Cortex of kidney (tissue), 1 donor: ENCODE data around the gene B3GALT5.

ENCODE experiments used
- DNase-seq: peaks from one replicate; lab custom pipeline; 2025; lab: John Stamatoyannopoulos, UW

The B3GALT5 gene

DNA sequence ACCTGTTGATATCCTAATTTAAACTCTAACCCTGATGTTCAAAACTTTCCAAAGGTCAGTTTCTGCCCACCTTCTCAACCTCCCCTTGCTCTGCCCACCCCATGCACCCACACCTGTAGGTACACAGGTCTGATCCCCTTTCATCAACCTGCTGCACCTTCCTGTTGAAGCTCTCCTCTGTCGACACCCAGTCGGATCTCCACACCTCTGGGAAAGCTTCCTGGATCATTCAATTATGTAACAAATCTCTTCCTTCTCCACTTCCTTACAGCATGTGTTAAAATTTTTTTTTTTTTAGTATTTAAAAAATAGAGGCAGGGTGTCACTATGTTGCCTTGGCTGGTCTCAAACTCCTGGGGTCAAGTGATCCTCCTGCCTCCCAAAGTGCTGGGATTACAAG lies 87.6 kb downstream of the B3GALT5 start:
- DNase-seq: no peak

DNA sequence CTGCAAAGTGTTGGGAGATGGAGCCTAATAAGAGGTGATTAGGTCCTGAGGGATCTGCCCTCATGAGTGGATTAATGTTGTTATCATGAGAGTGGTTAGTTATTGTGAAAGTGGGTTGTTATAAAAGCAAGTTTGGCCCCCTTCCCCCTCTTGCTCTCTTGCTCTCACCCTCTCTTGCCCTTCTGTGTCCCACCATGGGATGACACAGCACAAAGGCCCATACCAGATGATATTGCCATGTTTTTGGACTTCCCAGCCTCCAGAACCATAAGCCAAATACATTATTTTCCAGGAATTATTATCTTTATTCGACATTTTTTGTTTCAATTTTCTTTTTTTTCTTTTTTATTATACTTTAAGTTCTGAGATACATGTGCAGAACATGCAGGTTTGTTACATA lies 90.8 kb downstream of the B3GALT5 start:
- DNase-seq: no peak

DNA sequence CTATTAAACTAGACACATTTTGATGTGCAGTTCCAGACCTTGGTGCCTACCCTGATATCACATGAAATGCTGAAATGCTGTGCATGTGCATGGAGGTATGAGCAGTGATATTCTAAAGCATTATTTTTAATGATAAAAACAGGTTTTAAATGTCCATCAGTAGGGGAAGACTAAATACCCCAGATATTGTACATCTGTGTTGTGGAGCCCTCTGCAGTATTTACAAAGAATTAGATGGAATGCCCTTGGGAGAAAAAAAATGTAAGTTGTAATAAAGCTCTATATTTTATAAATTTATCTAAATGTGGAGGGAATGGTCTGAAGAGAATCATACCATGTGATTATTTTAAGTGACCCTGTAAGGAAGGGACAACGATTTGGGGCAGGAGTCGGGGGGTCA lies 93.1 kb downstream of the B3GALT5 start:
- DNase-seq: no peak

DNA sequence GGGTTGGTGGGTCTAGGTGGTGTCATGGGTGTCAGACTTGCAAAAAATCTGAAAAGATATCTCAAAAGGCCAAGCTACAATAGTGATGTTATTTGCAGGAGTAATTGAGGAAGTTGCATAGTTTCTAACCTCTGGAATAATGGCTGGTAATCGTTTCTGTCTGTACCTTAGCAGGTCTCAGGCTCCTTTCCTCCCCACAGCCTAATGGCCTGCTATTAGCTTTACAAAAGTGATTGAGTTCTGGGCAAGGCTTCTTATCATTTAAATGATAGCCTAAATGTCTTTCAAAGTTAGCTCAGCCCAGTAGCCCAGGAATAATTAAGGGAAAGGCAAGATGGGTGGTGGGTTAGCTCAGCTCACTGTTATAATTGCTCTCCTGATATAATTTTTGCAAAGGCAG lies 94.6 kb downstream of the B3GALT5 start:
- DNase-seq: no peak

DNA sequence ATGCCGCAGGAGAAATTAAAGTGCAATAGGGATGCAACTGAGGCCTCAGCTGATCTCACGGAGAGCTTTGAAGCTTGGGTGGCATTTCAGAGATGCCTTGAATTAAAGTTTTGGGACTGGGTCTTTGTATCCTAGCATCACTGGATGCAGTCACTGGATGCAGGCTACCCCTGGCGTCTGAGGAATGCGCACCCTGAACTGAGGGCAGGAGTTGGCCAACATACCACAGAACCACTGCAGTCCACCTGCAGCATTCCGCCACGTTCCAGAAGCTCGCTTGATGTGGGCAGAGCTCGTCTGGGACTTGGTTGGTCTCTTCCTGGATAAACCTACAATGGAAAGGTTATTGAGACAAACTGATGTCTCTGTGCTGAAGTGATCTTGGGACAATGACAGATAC lies 98.1 kb downstream of the B3GALT5 start:
- no peak for DNase-seq

DNA sequence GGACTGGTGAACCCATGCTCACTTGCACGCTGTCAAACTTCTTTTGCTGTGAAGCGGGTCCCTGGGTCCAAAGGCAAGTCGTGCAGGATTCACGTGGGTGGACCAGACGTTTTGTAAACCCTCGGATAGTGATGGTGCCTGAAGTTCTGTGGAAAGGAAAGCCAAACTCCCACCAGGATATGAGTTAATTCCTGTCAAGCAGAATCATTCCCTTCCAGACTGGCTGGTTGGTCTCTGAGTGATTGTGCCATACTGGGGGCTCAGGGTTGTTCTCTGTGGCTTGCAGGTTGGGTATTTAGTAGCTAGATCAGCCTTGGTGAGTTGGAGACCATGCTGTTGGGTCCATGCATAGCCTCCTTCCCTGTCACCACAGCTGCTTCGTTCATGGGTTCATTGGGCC lies 99.5 kb downstream of the B3GALT5 start:
- no peak for DNase-seq

DNA sequence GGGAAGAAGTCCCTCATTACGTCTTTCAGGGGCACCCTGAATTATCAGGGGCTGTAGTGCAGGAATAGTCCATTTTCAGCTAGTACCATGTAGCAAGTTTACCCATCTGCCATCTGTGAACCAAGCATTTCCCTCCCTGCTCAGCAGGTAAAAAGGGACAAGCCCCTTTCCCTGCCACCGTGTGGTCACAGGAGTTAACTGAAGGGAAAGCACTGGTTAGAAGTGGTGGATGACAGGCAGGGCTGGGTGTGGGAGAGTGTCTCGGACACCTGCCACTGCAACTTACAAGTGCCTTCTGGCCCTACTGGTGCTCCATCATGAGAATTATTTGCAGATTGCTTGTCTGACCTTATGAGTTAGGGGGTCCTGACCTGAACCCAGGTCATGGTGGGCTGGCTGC lies 100.2 kb downstream of the B3GALT5 start:
- DNase-seq: no peak

DNA sequence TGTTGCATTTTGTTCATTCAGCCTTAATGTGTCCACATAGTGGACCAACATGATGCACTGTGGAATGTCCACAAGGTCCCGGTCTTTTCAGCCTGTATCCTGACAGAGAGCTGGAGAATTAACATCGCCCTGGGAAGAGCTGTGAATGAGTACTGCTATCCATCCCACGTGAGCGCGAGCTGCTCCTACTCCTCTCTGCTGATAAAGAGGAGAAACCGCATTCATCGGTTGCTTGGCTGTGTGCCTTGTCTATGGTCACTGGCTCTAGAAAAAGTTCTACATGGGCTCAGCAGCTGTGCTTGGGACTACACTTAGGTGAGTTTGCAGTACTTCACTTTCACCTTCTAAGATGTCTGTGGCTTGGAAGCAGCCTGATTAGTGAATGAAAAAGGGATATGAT lies 101.2 kb downstream of the B3GALT5 start:
- no peak for DNase-seq

DNA sequence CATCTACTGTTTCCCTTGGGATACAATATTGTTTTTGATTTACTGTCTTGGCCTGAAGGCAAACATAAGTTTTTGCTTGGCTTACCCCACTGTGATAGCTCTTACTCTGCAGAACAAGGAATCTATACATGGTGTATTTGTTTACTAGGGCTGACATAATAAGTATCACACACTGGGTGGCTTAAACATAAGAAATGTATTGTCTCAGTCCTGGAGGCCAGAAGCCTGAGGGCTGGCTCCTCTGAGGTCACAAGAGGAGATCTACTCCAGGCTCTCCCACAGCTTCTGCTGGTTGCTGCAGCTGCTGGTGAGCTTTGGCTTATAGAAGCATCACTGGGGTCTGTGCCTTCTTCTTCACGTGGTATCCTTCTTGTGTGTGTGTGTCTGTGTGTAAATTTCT lies 101.6 kb downstream of the B3GALT5 start:
- DNase-seq: no peak

DNA sequence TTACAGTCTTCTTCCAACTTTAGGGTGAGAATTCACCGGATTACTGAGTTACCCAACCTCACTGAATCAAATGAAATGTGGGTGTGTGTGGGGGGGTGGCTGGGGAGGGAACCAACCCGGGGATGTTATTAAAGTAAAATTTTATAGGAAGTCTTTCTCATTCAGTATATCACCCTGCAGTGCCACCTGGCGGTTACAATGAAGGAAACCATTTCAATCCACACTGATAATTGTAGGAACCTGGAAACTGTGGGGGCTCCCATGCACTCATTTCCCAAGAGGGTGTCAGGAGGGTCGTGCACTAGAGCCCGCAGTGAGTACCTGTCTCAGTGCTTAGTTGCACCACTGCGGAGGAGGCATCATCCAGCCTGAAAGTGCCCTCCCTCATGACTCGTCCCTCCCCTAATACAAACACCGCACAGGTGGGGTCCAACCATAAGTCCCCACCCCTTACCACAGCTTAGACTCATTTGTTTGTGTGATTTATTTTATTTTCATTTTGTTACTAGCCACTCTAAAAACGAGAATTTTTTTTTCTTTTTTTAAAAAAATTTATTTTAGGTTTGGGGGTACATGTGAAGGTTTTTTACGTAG lies 103.2 kb downstream of the B3GALT5 start:
- no peak for DNase-seq

DNA sequence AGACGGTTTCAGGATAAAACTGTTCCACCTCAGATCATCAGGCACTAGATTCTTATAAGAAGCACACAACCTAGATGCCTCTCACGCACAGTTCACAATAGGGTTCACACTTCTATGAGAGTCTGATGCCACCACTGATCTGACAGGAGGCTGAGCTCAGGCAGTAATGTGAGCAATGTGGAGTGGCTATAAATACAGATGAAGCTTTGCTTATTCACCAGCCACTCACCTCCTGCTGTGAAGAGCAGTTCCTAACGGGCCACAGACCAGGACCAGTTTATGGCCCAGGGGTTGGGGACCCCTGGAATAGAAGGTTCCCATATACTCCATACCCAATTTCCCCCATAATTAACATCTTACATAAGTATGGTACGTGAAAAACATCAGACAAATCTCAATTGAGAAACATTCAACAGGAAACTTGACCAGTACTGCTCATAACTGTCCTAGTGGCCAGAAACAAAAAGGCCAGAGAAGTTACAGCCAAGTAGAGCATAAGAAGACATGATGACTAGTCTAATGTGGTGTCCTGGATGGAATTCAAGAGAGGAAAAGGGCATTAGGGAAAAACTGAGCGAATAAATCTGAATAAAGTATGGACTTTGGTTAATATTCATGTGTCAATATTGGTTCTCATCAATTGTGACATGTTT lies 107.5 kb downstream of the B3GALT5 start:
- no peak for DNase-seq

DNA sequence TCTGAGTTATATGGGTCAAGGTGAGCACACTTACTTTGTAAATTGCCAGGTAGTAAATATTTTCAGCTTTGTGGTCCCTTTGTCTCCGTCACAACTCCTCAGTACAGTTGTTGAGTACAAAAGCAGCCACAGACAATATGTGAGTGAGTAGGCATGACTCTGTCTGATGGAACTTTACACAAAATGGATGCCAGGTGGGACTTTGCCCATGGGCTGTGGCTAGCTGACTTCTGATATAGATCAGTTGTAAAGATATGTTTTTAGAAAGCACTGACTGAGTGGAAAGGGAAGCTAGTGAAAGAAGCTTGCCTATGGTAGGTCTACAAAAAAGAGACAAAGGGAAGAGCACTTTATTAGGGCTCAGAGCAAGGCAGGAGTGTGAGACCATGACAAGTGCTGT lies 109.1 kb downstream of the B3GALT5 start:
- DNase-seq: no peak
